Neural cell (in vitro differentiated cells): ENCODE results near the gene MYLK3. TPM values are rescaled to one million over a fixed set of nuclear protein-coding genes. Genes with fewer than 3 reads are reported as not detected.

ENCODE experiments used
- H2AFZ ChIP-seq: fragments of 200-600, 300-800 bp; sonication (generic), shearing (Covaris generic); 2 replicates; pipeline ENCODE4 v1.6.0; 2014; ENCODE audit warnings: low read depth, mild to moderate bottlenecking, antibody characterized with exemption, low read length, moderate library complexity
- H3F3A ChIP-seq: fragments of 200-600 bp; shearing (Covaris generic); 2 replicates; pipeline ENCODE4 v1.6.1; 2016; ENCODE audit warnings: mild to moderate bottlenecking, moderate library complexity, mixed read lengths, antibody characterized with exemption, low read length; ENCODE audit not compliant: insufficient read depth, poor library complexity, severe bottlenecking
- H3K27ac ChIP-seq: fragments of 200-600, 300-800 bp; sonication (generic), shearing (Covaris generic); 2 replicates; pipeline ENCODE4 v1.5.1; 2014; ENCODE audit warnings: mild to moderate bottlenecking, low read length, moderate library complexity
- H3K27me3 ChIP-seq: fragments of 300-800, 200-600 bp; sonication (generic), shearing (Covaris generic); 2 replicates; pipeline ENCODE4 v1.6.0; 2014; ENCODE audit warnings: mild to moderate bottlenecking, low read depth, low read length, moderate library complexity; ENCODE audit not compliant: insufficient read depth
- H3K36me3 ChIP-seq: fragments of 300-800, 200-600 bp; sonication (generic), shearing (Covaris generic); 2 replicates; pipeline ENCODE4 v1.5.1; 2014; ENCODE audit warnings: mild to moderate bottlenecking, antibody characterized with exemption, low read length, moderate library complexity; ENCODE audit not compliant: insufficient read depth
- H3K4me2 ChIP-seq: fragments of 300-800, 200-600 bp; sonication (generic), shearing (Covaris generic); 2 replicates; pipeline ENCODE4 v1.6.0; 2014; ENCODE audit warnings: mild to moderate bottlenecking, low read length
- H3K4me3 ChIP-seq: fragments of 300-800, 200-600 bp; sonication (generic), shearing (Covaris generic); 2 replicates; pipeline ENCODE4 v1.5.1; 2014; ENCODE audit warnings: mild to moderate bottlenecking, low read length, moderate library complexity
- H3K79me2 ChIP-seq: fragments of 200-600 bp; shearing (Covaris generic); replicated peaks from 2 replicates; pipeline ENCODE4 v1.6.0; 2014; ENCODE audit warnings: mild to moderate bottlenecking, low read length, moderate library complexity; ENCODE audit not compliant: insufficient read depth
- H3K9ac ChIP-seq: fragments of 300-800, 200-600 bp; sonication (generic), shearing (Covaris generic); 2 replicates; pipeline ENCODE4 v1.6.1; 2016; ENCODE audit warnings: mild to moderate bottlenecking, low read length, mixed read lengths
- H3K9me2 ChIP-seq: fragments of 200-600 bp; shearing (Covaris generic); 2 replicates; pipeline ENCODE4 v1.6.1; 2016; ENCODE audit warnings: mild to moderate bottlenecking, low read length, mixed read lengths; ENCODE audit not compliant: insufficient read depth
- H3K9me3 ChIP-seq: fragments of 200-600, 300-800 bp; sonication (generic), shearing (Covaris generic); 2 replicates; pipeline ENCODE4 v1.6.1; 2016; ENCODE audit warnings: mild to moderate bottlenecking, mixed run types, low read length, moderate library complexity, mixed read lengths
- H4K20me1 ChIP-seq: fragments of 200-600 bp; shearing (Covaris generic); 2 replicates; pipeline ENCODE4 v1.6.1; 2016; ENCODE audit warnings: mild to moderate bottlenecking, mixed run types; ENCODE audit not compliant: insufficient read depth
- EP300 ChIP-seq: fragments of 450-650 bp; conservative IDR thresholded peaks from 2 replicates; pipeline ENCODE4 v1.6.1; 2014; ENCODE audit warnings: antibody characterized with exemption, mild to moderate bottlenecking, moderate library complexity; ENCODE audit not compliant: poor library complexity, severe bottlenecking
- EZH2 ChIP-seq: fragments of 200-600, 300-800 bp; shearing (Covaris generic), sonication (generic); IDR thresholded peaks from 2 replicates; pipeline ENCODE4 v1.6.1; 2014; ENCODE audit warnings: antibody characterized with exemption, low read length, borderline replicate concordance, mild to moderate bottlenecking; ENCODE audit not compliant: insufficient read depth, poor library complexity, severe bottlenecking
- MXI1 ChIP-seq: fragments of 450-650 bp; conservative IDR thresholded peaks from 2 replicates; pipeline ENCODE4 v1.6.1; 2014; ENCODE audit warnings: antibody characterized with exemption, mild to moderate bottlenecking; ENCODE audit not compliant: poor library complexity, severe bottlenecking
- POLR2AphosphoS5 ChIP-seq: IDR thresholded peaks from 2 replicates; pipeline ENCODE4 v1.6.1; 2012
- RAD21 ChIP-seq: fragments of 450-650 bp; conservative IDR thresholded peaks from 2 replicates; pipeline ENCODE4 v1.6.1; 2014; ENCODE audit warnings: antibody characterized with exemption, mild to moderate bottlenecking, moderate library complexity
- SMC3 ChIP-seq: fragments of 450-650 bp; conservative IDR thresholded peaks from 2 replicates; pipeline ENCODE4 v1.6.1; 2014; ENCODE audit warnings: antibody characterized with exemption, mild to moderate bottlenecking, moderate library complexity; ENCODE audit not compliant: poor library complexity
- TAF1 ChIP-seq: IDR thresholded peaks from 2 replicates; pipeline ENCODE4 v1.6.1; 2012; ENCODE audit warnings: low read depth
- polyA plus RNA-seq: library from polyadenylated mRNA; depleted of rRNA; stranded (reverse); fragments of >200 nt; gene quantifications from 2 replicates; pipeline ENCODE4 v1.2.3, GENCODE V29; 2014
- TF ChIP-seq, protein P1 (sequence below): fragments of 450-650 bp; IDR thresholded peaks from 2 replicates; pipeline ENCODE4 v1.5.1; 2014; ENCODE audit warnings: antibody characterized with exemption, mild to moderate bottlenecking, moderate library complexity; ENCODE audit not compliant: poor library complexity, severe bottlenecking
- TF ChIP-seq, protein P2 (sequence below): IDR thresholded peaks from 2 replicates; pipeline ENCODE4 v1.6.1; 2012; ENCODE audit warnings: borderline replicate concordance

Gene MYLK3
- polyA plus RNA-seq, 1 donor from 2014 or later, result 0.07 TPM

DNA sequence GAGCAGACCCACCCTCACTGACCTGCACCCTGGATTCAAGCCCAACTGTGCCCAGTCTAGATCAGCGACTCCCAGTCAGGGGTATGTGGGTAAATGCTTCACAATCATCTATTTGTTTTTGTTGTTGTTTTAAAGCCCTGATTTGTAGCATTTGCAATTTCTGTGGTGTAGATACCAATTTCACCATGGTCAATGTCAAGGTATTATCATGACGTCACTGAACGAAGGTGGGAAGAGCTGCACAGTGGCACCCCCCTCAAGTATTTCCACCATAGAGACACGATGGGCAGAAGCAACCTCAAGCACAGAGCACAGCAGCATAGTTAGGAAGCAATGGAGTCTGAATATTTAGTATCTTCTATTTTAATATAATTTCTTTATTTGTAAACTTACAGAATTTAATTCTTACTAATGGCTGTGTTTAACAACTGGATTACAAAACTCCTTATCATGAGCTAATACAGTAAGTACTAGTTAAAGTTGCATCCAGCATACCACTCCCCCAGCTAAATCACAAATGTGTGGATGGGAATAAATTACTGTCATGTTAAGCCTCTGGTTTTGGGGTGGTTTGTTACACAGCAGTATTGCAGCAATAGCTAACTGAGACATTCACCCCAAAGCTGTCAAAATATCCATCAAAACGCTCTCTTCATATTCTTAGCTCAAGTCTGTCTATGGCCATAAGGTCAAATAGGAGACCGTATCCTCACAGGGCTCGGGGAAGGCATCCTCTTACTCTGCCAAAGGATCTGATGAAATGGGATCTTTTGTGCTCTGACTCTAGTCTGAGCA, 33.1 kb downstream of the MYLK3 start:
- TF ChIP-seq EP300 (no peak), MXI1 (no peak), POLR2AphosphoS5 (no peak), SMC3 (no peak), TAF1 (no peak), EZH2 (no peak), RAD21 (no peak)
- TF ChIP-seq, protein P1, sequence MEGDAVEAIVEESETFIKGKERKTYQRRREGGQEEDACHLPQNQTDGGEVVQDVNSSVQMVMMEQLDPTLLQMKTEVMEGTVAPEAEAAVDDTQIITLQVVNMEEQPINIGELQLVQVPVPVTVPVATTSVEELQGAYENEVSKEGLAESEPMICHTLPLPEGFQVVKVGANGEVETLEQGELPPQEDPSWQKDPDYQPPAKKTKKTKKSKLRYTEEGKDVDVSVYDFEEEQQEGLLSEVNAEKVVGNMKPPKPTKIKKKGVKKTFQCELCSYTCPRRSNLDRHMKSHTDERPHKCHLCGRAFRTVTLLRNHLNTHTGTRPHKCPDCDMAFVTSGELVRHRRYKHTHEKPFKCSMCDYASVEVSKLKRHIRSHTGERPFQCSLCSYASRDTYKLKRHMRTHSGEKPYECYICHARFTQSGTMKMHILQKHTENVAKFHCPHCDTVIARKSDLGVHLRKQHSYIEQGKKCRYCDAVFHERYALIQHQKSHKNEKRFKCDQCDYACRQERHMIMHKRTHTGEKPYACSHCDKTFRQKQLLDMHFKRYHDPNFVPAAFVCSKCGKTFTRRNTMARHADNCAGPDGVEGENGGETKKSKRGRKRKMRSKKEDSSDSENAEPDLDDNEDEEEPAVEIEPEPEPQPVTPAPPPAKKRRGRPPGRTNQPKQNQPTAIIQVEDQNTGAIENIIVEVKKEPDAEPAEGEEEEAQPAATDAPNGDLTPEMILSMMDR, result no peak
- TF ChIP-seq, protein P2, sequence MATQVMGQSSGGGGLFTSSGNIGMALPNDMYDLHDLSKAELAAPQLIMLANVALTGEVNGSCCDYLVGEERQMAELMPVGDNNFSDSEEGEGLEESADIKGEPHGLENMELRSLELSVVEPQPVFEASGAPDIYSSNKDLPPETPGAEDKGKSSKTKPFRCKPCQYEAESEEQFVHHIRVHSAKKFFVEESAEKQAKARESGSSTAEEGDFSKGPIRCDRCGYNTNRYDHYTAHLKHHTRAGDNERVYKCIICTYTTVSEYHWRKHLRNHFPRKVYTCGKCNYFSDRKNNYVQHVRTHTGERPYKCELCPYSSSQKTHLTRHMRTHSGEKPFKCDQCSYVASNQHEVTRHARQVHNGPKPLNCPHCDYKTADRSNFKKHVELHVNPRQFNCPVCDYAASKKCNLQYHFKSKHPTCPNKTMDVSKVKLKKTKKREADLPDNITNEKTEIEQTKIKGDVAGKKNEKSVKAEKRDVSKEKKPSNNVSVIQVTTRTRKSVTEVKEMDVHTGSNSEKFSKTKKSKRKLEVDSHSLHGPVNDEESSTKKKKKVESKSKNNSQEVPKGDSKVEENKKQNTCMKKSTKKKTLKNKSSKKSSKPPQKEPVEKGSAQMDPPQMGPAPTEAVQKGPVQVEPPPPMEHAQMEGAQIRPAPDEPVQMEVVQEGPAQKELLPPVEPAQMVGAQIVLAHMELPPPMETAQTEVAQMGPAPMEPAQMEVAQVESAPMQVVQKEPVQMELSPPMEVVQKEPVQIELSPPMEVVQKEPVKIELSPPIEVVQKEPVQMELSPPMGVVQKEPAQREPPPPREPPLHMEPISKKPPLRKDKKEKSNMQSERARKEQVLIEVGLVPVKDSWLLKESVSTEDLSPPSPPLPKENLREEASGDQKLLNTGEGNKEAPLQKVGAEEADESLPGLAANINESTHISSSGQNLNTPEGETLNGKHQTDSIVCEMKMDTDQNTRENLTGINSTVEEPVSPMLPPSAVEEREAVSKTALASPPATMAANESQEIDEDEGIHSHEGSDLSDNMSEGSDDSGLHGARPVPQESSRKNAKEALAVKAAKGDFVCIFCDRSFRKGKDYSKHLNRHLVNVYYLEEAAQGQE, result no peak
- H3K36me3 ChIP-seq, result no peaks in the 10 kb centered on the region
- no peaks in the 10 kb centered on the region for H3K27me3 ChIP-seq
- no peaks in the 10 kb centered on the region for H3K9me2 ChIP-seq
- no peak overlapping the region for H3K27ac ChIP-seq
- H3K9ac ChIP-seq, result no peak overlapping the region
- no peaks in the 10 kb centered on the region for H3K79me2 ChIP-seq
- no peak overlapping the region for H3K4me2 ChIP-seq
- no peaks in the 10 kb centered on the region for H3K9me3 ChIP-seq
- H3K4me3 ChIP-seq, result no peak overlapping the region
- no peaks in the 10 kb centered on the region for H4K20me1 ChIP-seq
- no peaks in the 10 kb centered on the region for H3F3A ChIP-seq
- no peak overlapping the region for H2AFZ ChIP-seq

DNA sequence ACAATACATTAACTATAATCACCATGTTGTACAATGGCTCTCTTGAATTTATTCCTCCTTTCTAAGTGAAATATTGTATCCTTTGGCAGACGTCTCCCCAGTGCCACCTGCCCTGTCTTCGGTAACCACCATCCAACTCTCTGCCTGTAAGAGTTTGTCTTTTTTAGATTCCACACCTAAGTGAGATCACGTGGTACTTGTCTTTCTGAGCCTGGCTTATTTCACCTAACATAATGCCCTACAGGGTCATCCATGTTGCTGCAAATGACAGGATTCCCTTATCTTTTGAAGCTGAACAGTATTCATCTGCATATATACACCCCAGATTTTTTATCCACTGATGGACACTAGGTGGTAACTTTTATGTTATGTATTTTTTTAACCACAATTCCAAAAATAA, 34.5 kb downstream of the MYLK3 start:
- H4K20me1 ChIP-seq, result no peaks in the 10 kb centered on the region
- no peak for TF ChIP-seq MXI1
- no peak for TF ChIP-seq EZH2
- TF ChIP-seq, protein P1, result no peak
- no peak for TF ChIP-seq POLR2AphosphoS5
- TF ChIP-seq EP300, result no peak
- no peaks in the 10 kb centered on the region for H3K9me2 ChIP-seq

More for the DNA sequence above, 34.5 kb downstream of the MYLK3 start:
- H3K79me2 ChIP-seq, result no peaks in the 10 kb centered on the region
- no peak overlapping the region for H3K4me2 ChIP-seq
- no peaks in the 10 kb centered on the region for H3K27me3 ChIP-seq
- no peak overlapping the region for H2AFZ ChIP-seq
- H3K9ac ChIP-seq, result no peak overlapping the region
- no peaks in the 10 kb centered on the region for H3K36me3 ChIP-seq
- no peak overlapping the region for H3K27ac ChIP-seq
- no peaks in the 10 kb centered on the region for H3F3A ChIP-seq
- H3K4me3 ChIP-seq, result no peak overlapping the region
- no peaks in the 10 kb centered on the region for H3K9me3 ChIP-seq
